H9 (cell line): ENCODE results near the gene CFAP45. TPM values are rescaled to one million over a fixed set of nuclear protein-coding genes. Genes with fewer than 3 reads are reported as not detected.

Experiments used
- DNase-seq: peaks from one replicate; pipeline ENCODE4 v3.0.0-alpha.2; 2017
- H2AFZ ChIP-seq: one replicate; pipeline ENCODE4 v1.6.1; 2013; ENCODE audit warnings: mild to moderate bottlenecking, low read length, control low read depth, moderate library complexity
- H2AK5ac ChIP-seq: 2 replicates; pipeline ENCODE4 v1.6.1; 2013; ENCODE audit warnings: low read length, control low read depth, mixed read lengths; ENCODE audit not compliant: insufficient read length
- H2BK120ac ChIP-seq: one replicate; pipeline ENCODE4 v1.6.1; 2013; ENCODE audit warnings: low read depth, mild to moderate bottlenecking, low read length, control low read depth, inconsistent platforms; ENCODE audit not compliant: poor library complexity, severe bottlenecking
- H2BK12ac ChIP-seq: 2 replicates; pipeline ENCODE4 v1.6.1; 2013; ENCODE audit warnings: low read length, control low read depth, mixed read lengths, low read depth; ENCODE audit not compliant: insufficient read length
- H2BK15ac ChIP-seq: 2 replicates; pipeline ENCODE4 v1.6.1; 2013; ENCODE audit warnings: low read depth, low read length, control low read depth
- H2BK20ac ChIP-seq: one replicate; pipeline ENCODE4 v1.6.1; 2013; ENCODE audit warnings: low read depth, mild to moderate bottlenecking, low read length, control low read depth, inconsistent platforms; ENCODE audit not compliant: poor library complexity, severe bottlenecking
- H2BK5ac ChIP-seq: 2 replicates; pipeline ENCODE4 v1.6.1; 2013; ENCODE audit warnings: low read length, control low read depth, mixed read lengths; ENCODE audit not compliant: insufficient read length
- H3K14ac ChIP-seq: 2 replicates; pipeline ENCODE4 v1.6.1; 2013; ENCODE audit warnings: low read length, control low read depth; ENCODE audit not compliant: insufficient read depth
- H3K18ac ChIP-seq: 2 replicates; pipeline ENCODE4 v1.6.1; 2013; ENCODE audit warnings: low read depth, mild to moderate bottlenecking, mixed read lengths, low read length, control low read depth; ENCODE audit not compliant: insufficient read length
- H3K23ac ChIP-seq: 2 replicates; pipeline ENCODE4 v1.6.1; 2013; ENCODE audit warnings: low read length, control low read depth, mixed read lengths, low read depth; ENCODE audit not compliant: insufficient read length
- H3K23me2 ChIP-seq: 2 replicates; pipeline ENCODE4 v1.6.1; 2013; ENCODE audit warnings: low read depth, mild to moderate bottlenecking, mixed read lengths, low read length, control low read depth; ENCODE audit not compliant: insufficient read length, poor library complexity, severe bottlenecking
- H3K27ac ChIP-seq: 2 replicates; pipeline ENCODE4 v1.5.1; 2013; ENCODE audit warnings: low read length, control low read depth, mixed read lengths, low read depth; ENCODE audit not compliant: insufficient read length
- H3K27me3 ChIP-seq: 2 replicates; pipeline ENCODE4 v1.6.1; 2013; ENCODE audit warnings: low read length, control low read depth, inconsistent platforms; ENCODE audit not compliant: insufficient read depth
- H3K4ac ChIP-seq: 2 replicates; pipeline ENCODE4 v1.6.1; 2013; ENCODE audit warnings: low read depth, mild to moderate bottlenecking, control low read depth, inconsistent platforms, low read length, moderate library complexity
- H3K4me1 ChIP-seq: 2 replicates; pipeline ENCODE4 v1.6.1; 2013; ENCODE audit warnings: low read length, control low read depth, inconsistent platforms; ENCODE audit not compliant: insufficient read depth
- H3K4me2 ChIP-seq: 2 replicates; pipeline ENCODE4 v1.6.1; 2013; ENCODE audit warnings: low read length, control low read depth, mixed read lengths; ENCODE audit not compliant: insufficient read length, insufficient read depth
- H3K56ac ChIP-seq: 2 replicates; pipeline ENCODE4 v1.6.1; 2013; ENCODE audit warnings: low read depth, mild to moderate bottlenecking, mixed read lengths, low read length, control low read depth; ENCODE audit not compliant: insufficient read length
- H3K79me1 ChIP-seq: 2 replicates; pipeline ENCODE4 v1.6.1; 2013; ENCODE audit warnings: low read depth, mild to moderate bottlenecking, moderate library complexity, low read length, control low read depth, inconsistent platforms; ENCODE audit not compliant: insufficient read depth, poor library complexity, severe bottlenecking
- H3K79me2 ChIP-seq: 2 replicates; pipeline ENCODE4 v1.6.1; 2013; ENCODE audit warnings: low read length, control low read depth, inconsistent platforms; ENCODE audit not compliant: insufficient read depth
- H3K9ac ChIP-seq: 2 replicates; pipeline ENCODE4 v1.6.1; 2013; ENCODE audit warnings: low read length, control low read depth, mixed read lengths; ENCODE audit not compliant: insufficient read length; ENCODE audit errors: extremely low read depth
- H3K9me3 ChIP-seq: one replicate; pipeline ENCODE4 v1.6.1; 2013; ENCODE audit warnings: low read depth, low read length, inconsistent platforms; ENCODE audit not compliant: control insufficient read depth
- H3T11ph ChIP-seq: one replicate; pipeline ENCODE4 v1.6.1; 2013; ENCODE audit warnings: mild to moderate bottlenecking, low read length, control low read depth, inconsistent platforms
- H4K20me1 ChIP-seq: one replicate; pipeline ENCODE4 v1.6.1; 2013; ENCODE audit not compliant: control insufficient read depth, insufficient read length, insufficient read depth
- H4K5ac ChIP-seq: 2 replicates; pipeline ENCODE4 v1.6.1; 2013; ENCODE audit warnings: low read depth, mild to moderate bottlenecking, mixed read lengths, low read length, control low read depth; ENCODE audit not compliant: insufficient read length
- H4K8ac ChIP-seq: replicated peaks from 2 replicates; pipeline ENCODE4 v1.6.1; 2013; ENCODE audit warnings: low read length, control low read depth, mixed read lengths, low read depth; ENCODE audit not compliant: insufficient read length
- H4K91ac ChIP-seq: 2 replicates; pipeline ENCODE4 v1.6.1; 2013; ENCODE audit warnings: low read depth, mild to moderate bottlenecking, moderate library complexity, mixed read lengths, low read length, control low read depth; ENCODE audit not compliant: insufficient read length
- H3K27ac Mint-ChIP-seq, 3 experiments: 2 replicates in 2 of 3; 3 replicates in 1 of 3; pipeline ENCODE4 v1.8.0; 2020 to 2021; ENCODE audit warnings: mixed read lengths in 3 of 3, mild to moderate bottlenecking in 1 of 3, moderate library complexity in 1 of 3
- H3K27me3 Mint-ChIP-seq: 2 replicates; pipeline ENCODE4 v1.8.0; 2021; ENCODE audit warnings: low read depth, mild to moderate bottlenecking, moderate library complexity, mixed read lengths
- H3K36me3 Mint-ChIP-seq, 3 experiments: 2 replicates in 2 of 3; 3 replicates in 1 of 3; pipeline ENCODE4 v1.8.0; 2020 to 2021; ENCODE audit warnings: low read depth in 3 of 3, mixed read lengths in 3 of 3; ENCODE audit not compliant: insufficient read depth in 1 of 3
- H3K4me1 Mint-ChIP-seq, 2 experiments: 2 replicates each; pipeline ENCODE4 v1.8.0; 2020; ENCODE audit warnings: mixed read lengths in 2 of 2
- H3K4me3 Mint-ChIP-seq, 2 experiments: 2 replicates in 1 of 2; 3 replicates in 1 of 2; pipeline ENCODE4 v1.8.0; 2020 to 2021; ENCODE audit warnings: mild to moderate bottlenecking in 2 of 2, mixed read lengths in 2 of 2, moderate library complexity in 1 of 2
- H3K9me3 Mint-ChIP-seq, 2 experiments: 2 replicates in 1 of 2; 3 replicates in 1 of 2; pipeline ENCODE4 v1.8.0; 2020; ENCODE audit warnings: mild to moderate bottlenecking in 2 of 2, mixed read lengths in 2 of 2, moderate library complexity in 1 of 2
- CTCF ChIP-seq: fragments of 200-600 bp; sonication (generic); conservative IDR thresholded peaks from 3 replicates; pipeline ENCODE4 v1.8.0; 2021; ENCODE audit warnings: antibody characterized with exemption, mild to moderate bottlenecking
- WGBS: extraction: QIAGEN DNeasy Blood & Tissue Kit; methylation state at CpG from one replicate; pipeline ENCODE4 v1.1.7; 2013; ENCODE audit warnings: missing lambda C conversion rate, low lambda C conversion rate, mixed read lengths; ENCODE audit not compliant: insufficient read length; ENCODE audit errors: extremely low coverage; 5-methylcytosine and 5-hydroxymethylcytosine counted together
- total RNA-seq: library from RNA; stranded (reverse); gene quantifications from 2 replicates; pipeline ENCODE4 v1.2.1, GENCODE V29; 2021

CFAP45 gene
- total RNA-seq, 1 experiment from 2014 or later: 0.85 TPM

DNA sequence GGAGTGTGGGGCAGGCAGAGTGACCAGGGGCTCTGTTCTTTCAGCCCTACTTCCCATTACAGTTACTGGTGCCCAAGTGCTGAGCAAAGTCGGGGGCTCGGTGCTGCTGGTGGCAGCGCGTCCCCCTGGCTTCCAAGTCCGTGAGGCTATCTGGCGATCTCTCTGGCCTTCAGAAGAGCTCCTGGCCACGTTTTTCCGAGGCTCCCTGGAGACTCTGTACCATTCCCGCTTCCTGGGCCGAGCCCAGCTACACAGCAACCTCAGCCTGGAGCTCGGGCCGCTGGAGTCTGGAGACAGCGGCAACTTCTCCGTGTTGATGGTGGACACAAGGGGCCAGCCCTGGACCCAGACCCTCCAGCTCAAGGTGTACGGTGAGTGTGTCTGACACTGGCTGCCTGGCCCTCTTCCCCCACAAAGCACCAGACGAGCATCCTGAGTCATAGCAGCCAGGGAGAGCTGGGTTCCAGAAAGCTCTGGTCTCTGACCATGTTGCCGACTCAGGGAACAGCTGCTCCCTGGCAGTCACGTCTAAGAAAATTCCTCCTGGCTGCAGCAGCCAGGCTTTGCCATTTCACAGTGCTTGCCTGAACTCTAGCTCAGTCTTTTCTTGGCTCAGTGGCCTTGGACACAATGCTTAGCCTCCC is 70.0 kb downstream of the CFAP45 start:
- Histone ChIP-seq H3K79me1 (no peaks in the 10 kb centered on the region), H3K4me1 (no peaks in the 10 kb centered on the region), H4K20me1 (no peaks in the 10 kb centered on the region), H4K8ac (no peak overlapping the region), H2BK120ac (no peak overlapping the region), H3K14ac (no peak overlapping the region; the same call in 1 of the 2 replicates), H3K9me3 (no peaks in the 10 kb centered on the region), H2BK20ac (no peak overlapping the region), H2BK15ac (no peak overlapping the region), H4K5ac (no peak overlapping the region), H2AFZ (no peak overlapping the region), H2BK5ac (no peak overlapping the region), H3K4ac (no peak overlapping the region), H3K18ac (no peak overlapping the region), H3K27me3 (no peaks in the 10 kb centered on the region), H2BK12ac (no peak overlapping the region), H3K56ac (no peak overlapping the region), H3K4me2 (no peak overlapping the region), H2AK5ac (no peak overlapping the region), H4K91ac (no peak overlapping the region), H3T11ph (no peak overlapping the region), H3K9ac (no peak overlapping the region), H3K23ac (no peak overlapping the region), H3K27ac (no peak overlapping the region), H3K79me2 (no peaks in the 10 kb centered on the region), H3K23me2 (no peaks in the 10 kb centered on the region)
- no CpG with 5 or more reads among the region's 18 CpGs for WGBS
- H3K4me3 Mint-ChIP-seq: no peak overlapping the region
- H3K27ac Mint-ChIP-seq: peak overlapping the region in 1 of 3 experiments; percentile 56; a peak in 1 of 7 replicates
- no peaks in the 10 kb centered on the region for H3K9me3 Mint-ChIP-seq
- peaks cover 53% of the 10 kb centered on the region for H3K27me3 Mint-ChIP-seq
- DNase-seq: no peak
- no peaks in the 10 kb centered on the region for H3K36me3 Mint-ChIP-seq
- TF ChIP-seq CTCF: no peak
- peaks cover 15 to 20% of the 10 kb centered on the region in 2 experiments for H3K4me1 Mint-ChIP-seq
